GM19025 (cell line): ENCODE results near the gene ANXA8L1.
"Not testable (repeated sequence)": the region's sequence is repeated elsewhere in the genome, so short reads cannot be mapped to it uniquely, and the experiment has no call there.

Experiments
- ATAC-seq: cut with Tn5 transposase; IDR thresholded peaks from one replicate; pipeline ENCODE4 v1.9.1; 2021; ENCODE audit warnings: mild to moderate bottlenecking, low read depth, moderate library complexity; ENCODE audit not compliant: unreplicated experiment

The ANXA8L1 gene

GRCh38 chr10:46375406-46375805 is at the start of gene ANXA8L1:
Gene ANXA8L1, plus strand, starts transcription at chr10:46375776. Its CDS starts 76 bp downstream, at chr10:46375852.
- not testable (repeated sequence) for ATAC-seq

- no peak for ATAC-seq
These were observed 49.5 kb upstream of the ANXA8L1 start for GRCh38 chr10:46326066-46326465.

- no peak for ATAC-seq
These were observed 48.6 kb upstream of the ANXA8L1 start for GRCh38 chr10:46326971-46327370.

GRCh38 chr10:46327685-46328084 is 47.9 kb upstream of the ANXA8L1 start:
- ATAC-seq = no peak

GRCh38 chr10:46328853-46329689 is 46.5 kb upstream of the ANXA8L1 start:
- ATAC-seq = no peak

DNA sequence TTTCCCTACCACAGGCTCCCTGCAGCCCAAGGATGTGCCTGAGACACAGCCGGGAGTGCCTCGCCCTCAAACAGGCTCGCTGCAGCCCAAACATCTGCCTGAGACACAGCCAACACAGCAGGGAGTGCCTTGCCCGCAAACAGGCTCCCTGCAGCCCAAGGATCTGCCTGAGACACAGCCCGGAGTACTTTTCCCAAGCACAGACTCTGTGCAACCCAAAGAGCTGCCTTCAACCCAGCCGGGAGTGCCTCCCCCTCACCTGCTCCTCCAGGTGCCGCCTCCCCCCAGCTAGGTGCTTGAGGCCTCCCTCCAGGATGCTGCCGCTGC is 45.9 kb upstream of the ANXA8L1 start:
- ATAC-seq = no peak

DNA sequence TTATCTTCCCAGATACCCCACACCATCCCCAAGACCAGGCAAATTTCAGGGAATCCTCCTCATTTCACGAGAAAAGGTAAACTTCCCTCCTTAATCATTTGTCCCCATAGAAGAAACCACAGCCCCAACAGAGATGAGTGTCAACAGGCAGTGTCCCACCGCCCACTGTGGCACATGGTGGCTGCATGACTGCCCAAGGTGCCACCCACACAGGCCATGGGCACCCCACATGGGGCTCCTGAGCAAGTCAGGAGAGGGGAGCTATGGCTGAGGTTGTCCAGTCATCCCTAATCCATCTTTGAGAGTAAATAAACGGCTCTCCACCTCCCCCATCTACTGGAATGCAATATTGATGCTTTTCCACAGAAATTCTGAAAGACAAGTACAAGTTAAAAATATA is 44.7 kb upstream of the ANXA8L1 start:
- no peak for ATAC-seq

GRCh38 chr10:46365484-46365883 is 10.1 kb upstream of the ANXA8L1 start:
- not testable (repeated sequence) for ATAC-seq

GRCh38 chr10:46367209-46367608 is 8.4 kb upstream of the ANXA8L1 start:
- ATAC-seq = not testable (repeated sequence)

DNA sequence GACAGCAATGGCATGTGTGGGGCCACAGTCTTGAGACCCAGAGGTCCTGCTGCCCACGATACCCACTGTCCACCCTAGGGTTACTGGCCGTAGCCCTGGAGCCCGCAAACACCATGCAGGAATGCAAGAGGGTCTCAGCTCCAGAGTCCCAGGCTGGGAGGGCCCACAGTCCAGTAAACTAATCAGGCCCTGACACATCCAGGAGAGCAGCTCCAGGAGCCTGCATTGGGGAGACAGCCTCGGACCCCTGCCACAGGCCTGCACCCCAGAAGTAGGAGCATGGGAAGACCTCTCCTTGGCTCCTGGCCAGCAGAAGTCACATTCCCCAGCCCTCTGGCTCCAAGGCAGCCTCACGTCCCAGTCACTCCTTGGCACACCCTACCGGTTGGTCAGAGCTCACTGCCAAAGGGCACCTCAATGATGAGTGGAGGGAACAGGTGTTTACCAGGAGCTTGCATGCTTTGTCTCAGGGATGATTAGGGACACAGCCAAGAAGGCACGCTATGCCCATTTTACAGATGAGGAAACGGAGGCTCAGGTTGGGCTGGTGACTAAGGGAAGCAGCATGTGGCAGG is 7.8 kb upstream of the ANXA8L1 start:
- ATAC-seq = not testable (repeated sequence)

DNA sequence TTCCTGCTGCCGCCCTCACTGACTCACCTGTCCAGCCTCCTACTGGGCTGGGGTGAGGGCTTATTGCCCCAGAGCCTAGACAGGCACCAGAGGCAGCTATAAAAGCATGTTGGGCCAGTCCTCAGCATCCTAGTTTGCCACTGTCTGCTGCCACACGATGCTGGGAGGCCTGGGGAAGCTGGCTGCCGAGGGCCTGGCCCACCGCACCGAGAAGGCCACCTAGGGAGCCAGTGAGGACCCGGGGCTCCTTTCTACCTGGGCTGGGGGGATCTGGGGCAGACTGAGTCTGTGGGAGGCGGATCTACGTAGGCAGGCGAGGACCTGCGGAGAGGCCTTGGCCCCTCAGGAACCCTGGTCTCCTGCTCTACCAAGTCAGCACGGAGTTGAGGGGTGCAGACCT is 6.6 kb upstream of the ANXA8L1 start:
- not testable (repeated sequence) for ATAC-seq

DNA sequence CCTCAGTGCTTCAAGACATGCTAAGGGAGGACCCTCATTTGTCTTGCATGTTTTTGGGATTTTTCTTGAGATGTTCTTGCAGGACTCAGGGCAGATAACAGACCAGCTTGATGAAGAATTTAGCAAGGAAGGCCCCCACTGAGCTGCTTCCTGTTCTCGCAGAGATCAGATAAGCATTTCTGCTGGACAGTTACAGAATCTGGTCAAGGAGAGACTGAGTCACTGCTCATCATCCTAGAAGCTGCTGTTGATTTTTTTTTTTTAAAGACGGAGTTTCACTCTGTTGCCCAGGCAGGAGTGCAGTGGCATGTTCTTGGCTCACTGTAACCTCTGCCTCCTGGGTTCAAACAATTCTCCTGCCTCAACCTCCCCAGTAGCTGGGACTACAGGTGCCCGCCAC is 1.2 kb upstream of the ANXA8L1 start:
- ATAC-seq = not testable (repeated sequence)

DNA sequence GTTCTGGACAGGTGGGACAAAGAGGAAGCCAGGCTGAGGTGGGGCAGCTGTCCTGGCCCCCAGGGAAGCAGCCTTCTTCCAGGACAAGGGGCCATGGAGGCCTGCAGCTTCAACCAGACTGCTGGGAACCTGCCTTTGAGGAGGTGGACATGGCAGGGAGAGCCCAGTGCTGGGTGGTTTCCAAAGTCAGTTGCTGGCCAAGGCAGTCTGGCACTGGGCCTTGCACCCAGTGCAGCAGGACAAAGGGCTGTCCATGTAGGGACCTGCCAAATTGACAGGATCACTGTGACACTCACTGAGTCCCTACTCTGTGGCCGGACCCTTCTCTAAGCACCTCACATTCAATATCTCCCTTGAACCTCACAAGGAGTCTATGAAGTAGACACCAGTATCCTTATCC is 1.4 kb downstream of the ANXA8L1 start:
- ATAC-seq = not testable (repeated sequence)

DNA sequence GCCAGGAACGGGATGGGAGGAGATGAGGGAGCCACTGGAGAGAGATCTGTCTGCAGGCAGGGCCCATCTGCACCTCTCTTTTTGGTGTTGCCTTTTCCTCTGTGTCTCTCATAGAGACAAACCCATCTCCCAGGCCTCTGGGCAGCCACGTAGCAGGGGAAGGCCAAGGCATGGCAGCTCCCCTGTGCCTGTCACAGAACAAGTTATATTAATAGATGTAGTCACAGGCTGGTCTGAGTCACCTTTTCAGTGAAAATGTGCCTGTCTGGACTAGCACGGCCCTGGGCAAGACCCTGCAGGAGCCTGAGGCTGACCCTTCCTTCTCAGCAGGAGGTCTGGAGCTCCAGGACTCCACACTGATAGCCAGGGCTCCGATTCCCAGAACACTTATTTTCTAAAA is 2.1 kb downstream of the ANXA8L1 start:
- ATAC-seq = not testable (repeated sequence)

DNA sequence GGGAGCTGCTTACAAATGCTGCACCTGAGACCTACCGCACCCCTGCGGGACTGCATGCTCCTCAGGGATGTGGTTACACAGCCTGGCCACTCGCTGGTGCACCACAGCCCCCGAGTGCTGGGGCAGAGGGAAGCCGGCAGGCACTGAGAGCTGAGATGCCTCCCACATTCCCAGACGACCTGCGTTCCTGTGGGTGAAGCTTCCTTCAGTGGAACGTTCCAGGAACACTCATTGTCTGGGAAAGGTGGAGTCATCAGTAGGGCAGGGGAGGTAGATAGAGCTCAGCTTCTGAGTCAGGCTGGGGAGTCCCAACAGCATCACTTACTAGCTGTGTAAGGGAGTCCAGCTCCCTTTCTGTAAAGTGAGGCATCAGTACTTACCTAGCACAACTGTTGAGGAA is 2.5 kb downstream of the ANXA8L1 start:
- ATAC-seq = not testable (repeated sequence)

- ATAC-seq = not testable (repeated sequence)
These were observed 3.8 kb downstream of the ANXA8L1 start for GRCh38 chr10:46379233-46379848.

DNA sequence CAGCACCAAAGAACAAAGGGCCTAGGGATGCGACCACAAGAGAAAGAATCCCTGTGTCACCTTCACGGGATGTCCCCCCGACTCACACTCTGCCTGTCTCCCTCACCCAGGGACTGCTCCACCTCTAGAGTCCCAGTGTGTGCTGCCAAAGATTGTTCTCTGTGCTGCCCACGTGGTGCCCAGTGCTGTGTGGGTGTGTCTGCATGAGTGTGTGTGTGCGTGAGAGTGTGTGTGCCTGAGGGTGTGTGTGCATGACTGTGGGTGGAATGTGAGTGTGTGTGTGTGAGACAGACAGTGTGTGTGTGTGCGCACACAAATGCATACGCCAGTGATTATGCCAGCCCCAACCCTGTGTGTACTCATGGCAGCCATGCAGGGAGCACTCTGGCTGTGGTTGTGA is 10.3 kb downstream of the ANXA8L1 start:
- not testable (repeated sequence) for ATAC-seq

GRCh38 chr10:46386694-46387093 is 11.1 kb downstream of the ANXA8L1 start:
- not testable (repeated sequence) for ATAC-seq

- not testable (repeated sequence) for ATAC-seq
These were observed 11.8 kb downstream of the ANXA8L1 start for GRCh38 chr10:46387309-46387902.

DNA sequence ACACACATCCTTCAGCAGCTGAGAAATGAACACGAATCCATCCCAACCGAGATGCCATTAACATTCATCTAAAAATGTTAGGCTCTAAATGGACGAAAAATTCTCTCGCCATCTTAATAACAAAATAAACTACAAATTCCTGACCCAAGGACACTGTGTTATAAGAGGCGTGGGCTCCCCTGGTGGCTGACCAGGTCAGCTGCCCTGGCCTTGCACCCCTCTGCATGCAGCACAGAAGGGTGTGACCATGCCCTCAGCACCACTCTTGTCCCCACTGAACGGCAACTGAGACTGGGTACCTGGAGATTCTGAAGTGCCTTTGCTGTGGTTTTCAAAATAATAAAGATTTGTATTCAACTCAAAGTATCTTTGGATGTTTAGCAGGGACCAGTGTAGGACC is 15.8 kb downstream of the ANXA8L1 start:
- not testable (repeated sequence) for ATAC-seq
